Esophagus mucosa (tissue), 1 donor: ENCODE data around the gene RCAN2. TPM values are rescaled to one million over a fixed set of nuclear protein-coding genes. Genes with fewer than 3 reads are reported as not detected.
A peak's percentile ranks its signal among the peaks of the same experiment; 100 is the strongest.

Experiments used
- ATAC-seq: fragments of 200-7000 bp; cut with Tn5 transposase; one replicate; pipeline ENCODE4 v1.9.1; 2020
- total RNA-seq: library from RNA; stranded (reverse); gene quantifications from one replicate; pipeline ENCODE4 v1.2.4, GENCODE V29; 2023
- donor health status: DM: yes; HTN: yes; CAD: no.

The RCAN2 gene
- total RNA-seq, 1 donor from 2014 or later: 1.00 TPM

DNA sequence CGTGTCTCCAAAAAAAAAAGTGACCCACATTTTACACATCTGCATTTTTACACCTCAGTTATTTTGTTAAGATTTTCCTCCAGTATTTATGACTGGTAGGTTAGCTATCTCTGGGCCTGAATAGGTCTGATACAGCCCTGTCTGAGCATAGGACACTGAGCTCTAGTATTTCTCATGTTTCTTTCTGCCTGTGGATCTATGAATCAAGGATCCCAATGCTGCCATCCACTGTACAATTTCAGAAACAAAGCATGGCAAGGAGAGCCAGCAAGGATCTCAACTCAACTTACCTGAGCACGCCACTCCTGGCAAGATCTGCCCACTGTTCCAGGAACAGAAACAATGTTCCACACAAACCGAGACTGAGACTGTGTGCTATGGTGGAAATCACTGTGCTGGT is 284.1 kb downstream of the RCAN2 start:
- ATAC-seq: no peak

DNA sequence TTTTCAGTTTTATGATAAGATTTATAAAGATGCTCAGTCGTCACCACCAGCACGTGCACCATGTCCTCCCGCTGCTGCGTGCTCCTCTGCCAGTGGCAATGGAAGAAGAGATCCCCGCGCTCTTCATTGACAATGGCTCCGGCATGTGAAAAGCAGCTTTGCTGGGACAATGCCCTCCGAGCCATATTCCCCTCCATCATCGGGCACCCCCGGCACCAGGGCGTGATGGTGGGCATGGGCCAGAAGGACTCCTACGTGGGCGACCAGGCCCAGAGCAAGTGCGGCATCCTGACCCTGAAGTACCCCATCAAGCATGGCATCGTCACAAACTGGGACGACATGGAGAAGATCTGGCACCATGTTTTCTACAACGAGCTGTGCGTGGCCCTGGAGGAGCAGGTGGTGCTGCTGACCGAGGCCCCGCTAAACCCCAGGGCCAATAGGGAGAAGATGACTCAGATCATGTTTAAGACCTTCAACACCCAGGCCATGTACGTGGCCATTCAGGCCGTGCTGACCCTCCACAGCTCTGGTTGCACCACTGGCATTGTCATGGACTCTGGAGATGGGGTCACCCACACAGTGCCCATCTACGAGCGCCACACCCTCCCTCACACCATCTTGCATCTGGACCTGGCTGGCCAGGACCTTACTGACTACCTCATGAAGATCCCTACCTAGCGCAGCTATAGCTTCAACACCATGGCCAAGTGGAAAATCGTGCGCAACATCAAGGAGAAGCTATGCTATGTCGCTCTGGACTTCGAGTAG is 286.2 kb downstream of the RCAN2 start:
- ATAC-seq: no peak

DNA sequence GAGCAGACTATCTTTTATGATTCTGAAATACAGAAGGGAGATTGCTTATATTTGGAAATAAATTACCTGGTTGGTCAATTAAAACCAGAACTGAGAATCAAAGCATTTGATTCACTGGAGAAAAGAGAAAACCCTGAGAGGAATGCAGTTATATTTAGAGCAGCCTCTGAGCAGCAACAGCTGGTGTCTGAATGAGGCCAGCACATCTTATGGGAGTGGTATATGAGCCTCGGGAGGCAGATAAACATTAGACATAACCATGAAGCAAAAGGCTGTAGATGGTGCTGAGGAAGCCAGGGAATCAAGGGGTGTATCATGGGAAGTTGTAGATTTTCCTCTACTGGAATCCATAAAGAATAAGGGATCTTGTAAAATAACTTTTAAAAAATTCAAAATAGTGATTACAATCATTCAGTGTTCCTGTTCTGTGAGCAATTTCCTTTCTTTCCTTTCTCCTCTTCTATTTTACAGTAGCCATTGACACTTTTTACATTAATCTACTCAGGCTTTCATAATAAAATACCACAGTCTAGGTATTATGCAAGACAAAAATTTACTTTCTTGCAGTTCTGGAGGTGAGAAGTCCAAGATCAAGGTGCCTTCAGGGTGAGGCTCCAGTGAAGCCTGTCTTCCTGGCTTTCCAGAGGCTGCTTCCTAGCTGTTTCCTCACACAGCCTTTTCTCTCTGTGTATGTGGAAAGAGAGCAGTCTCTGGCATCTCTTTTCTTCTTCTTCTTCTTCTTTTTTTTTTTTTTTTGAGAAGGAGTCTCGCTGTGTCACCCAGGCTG is 287.7 kb downstream of the RCAN2 start:
- ATAC-seq: no peak

DNA sequence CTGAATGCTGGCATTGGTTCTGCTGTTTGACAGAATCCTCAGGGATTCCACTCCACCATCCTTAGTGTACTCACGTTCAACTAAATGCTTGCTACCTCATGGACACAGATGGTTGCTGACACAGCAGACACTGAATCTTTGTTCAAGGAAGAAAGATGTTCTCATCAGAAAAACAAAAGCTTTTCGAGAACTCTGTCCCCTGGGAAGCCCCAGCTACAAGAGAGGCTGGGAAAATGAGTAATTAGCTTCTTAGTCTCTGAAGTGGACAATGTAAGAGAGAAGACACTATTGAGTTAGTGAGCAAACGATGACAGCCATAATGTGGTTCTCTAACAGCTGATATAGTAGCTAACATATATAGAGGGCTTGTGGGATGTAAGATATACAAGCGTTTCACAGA is 289.5 kb downstream of the RCAN2 start:
- no peak for ATAC-seq

DNA sequence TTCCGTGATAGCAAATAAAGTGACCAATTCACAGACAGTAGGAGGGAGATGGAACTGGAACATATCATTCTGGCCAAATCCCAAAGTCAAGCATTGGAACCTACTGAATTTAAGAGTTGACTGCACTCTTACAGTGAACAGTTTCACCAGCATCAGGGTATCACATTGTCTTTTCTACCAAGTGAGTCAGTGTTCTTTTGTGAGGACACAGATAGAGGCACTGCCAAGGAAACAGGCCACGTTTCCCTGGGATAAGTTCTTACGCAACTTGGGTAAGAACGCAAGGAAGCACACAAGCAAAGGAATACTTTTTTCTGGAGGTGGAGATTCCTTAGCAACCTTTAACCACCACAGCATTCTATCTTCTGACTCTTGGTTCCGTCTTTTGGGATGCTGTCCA is 291.9 kb downstream of the RCAN2 start:
- ATAC-seq: no peak

DNA sequence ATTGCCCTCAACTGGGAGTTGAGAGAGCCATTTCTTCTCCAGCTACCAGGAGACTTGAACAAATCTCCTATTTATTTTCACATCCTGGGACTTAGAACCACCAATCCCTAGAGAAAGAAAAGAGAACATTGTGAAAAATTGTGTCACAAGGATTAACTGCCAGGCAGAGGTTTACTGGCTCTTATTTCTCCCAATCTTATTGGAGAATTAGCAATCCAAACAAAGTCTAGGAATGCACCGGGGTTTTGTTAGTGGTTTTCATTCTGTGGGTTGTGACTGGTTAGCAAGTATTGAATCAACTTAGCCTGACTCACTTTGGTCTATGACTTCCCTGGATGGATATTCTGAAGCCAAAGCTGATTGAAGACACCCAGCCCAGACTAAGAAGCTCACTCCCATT is 299.3 kb downstream of the RCAN2 start:
- ATAC-seq: no peak

DNA sequence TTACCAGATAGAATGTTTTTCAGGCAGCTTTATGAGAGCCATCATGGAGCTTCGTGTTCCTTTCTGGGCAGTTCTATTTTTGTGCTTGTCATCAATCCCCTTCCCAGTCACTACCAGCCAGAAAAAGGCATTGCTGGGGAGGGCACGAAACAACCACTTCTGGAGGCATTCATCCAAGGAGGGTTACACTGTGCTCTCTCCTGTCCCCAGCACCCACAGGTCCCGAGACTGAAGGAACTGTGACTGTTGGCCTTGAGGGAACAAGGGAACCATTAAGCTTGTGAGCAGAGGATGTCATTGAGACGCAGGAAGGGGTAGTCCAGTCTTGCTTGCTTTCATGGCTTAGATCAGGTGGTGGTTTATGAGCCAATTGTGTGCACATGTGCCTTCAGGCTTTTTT is 300.4 kb downstream of the RCAN2 start:
- no peak for ATAC-seq

DNA sequence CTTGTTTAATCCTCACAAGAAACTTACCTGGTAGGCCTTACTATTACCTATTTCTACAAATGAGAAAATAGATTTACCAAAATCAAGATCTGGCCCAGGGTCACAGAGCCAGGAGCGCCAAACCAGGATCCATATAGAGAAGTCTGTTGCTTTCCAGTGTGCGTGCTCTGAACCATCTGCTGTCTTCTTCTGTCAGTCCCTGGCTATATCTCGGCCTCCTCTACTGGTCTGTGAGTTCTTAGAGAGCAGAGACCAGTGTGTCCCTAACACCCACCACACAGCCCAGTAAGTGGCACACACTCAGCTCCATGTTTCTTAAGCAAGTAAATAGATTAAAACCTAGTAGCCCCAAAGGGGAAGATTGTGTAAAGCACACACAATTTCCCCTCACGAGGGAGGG is 301.5 kb downstream of the RCAN2 start:
- no peak for ATAC-seq

DNA sequence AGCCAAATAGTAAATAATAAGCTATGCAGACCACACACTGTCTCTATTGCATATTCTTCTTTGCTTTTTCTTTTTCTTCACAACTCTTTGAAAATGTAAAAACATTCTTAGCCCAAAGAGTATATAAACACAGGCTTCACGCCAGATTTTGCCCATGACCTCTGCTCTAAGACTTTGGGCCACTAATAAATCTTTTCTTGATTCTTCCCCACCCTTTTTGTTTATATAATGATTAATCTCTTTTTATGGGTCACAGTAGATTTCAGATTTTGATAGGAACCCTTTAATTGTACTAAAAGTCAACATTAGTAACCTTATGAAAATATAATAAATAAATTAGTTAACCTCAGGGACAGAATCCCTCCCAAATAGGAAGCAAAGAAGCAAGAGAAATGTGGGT is 304.7 kb downstream of the RCAN2 start:
- ATAC-seq: no peak

DNA sequence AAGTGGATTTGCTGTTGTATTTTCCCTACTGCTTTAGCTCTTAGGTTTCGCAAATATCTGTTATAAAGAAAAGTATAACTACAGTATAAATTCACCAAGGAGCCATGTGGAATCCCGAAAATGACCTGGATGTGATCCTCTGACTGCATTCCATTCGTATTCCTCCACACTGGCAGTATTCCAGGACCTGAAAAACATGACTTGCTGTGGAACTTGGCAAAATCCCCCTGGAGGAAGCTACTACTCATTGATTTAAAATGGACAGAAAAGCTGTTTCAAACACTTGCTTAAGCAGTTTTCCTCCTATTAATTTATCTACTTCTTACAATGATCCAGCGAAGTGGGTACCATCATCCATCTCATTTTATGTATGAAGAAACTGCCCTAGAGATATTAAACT is 307.1 kb downstream of the RCAN2 start:
- no peak for ATAC-seq

DNA sequence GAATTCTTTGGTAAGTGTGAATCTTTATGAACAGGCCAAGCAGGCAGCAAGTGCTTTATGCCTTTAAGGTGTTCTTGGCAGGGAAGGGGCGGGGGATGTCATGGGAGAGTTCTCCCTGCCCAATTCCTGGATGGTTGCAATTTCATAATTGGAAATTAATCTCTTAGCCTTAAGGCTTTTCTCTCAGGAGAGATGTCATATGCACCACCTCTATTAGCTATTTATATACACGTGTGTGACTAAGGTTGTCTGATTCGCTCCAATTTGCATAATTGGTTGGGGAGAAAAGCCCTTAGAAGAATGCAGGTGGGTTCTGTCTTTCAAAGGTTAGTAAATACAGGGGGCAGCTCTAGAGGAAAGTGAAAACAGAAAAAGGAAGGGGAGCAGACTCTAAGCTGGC is 315.3 kb downstream of the RCAN2 start:
- peak; percentile 45 for ATAC-seq

DNA sequence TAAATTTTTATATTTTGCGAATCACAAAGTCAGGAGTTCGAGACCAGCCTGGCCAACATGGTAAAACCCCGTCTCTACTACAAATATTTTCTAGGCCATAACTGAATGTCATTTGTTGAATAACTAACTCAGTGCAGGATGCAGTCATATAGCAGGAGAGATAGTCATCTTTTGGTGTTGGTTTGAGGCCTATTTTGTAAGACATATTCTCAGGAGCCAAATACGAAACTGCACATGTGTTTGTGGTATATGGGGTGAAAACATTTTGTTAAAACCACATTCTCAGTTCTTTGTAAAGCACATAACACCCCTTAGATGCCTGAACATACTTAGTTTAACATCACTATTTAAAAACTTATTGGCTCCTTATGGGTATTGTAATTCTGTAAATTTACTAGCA is 315.8 kb downstream of the RCAN2 start:
- no peak for ATAC-seq

DNA sequence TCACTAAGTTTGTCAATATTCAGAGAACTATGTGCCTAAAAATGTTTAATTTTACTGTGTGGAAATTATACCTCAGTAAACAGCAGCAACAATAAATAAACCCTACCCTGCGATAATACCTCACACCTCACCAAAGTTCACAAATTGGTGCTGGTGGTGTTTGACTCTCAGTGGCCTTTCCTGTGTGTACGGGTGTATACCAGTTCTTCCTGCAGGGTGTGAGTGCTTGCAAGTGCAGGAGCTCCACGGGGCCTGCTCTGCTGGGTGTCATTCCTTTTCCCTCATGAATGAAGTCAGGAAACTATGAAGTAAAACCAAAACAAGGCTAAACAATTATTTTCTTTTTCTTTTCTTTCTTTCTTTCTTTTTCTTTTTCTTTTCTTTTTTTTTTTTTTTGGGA is 316.3 kb downstream of the RCAN2 start:
- ATAC-seq: no peak

DNA sequence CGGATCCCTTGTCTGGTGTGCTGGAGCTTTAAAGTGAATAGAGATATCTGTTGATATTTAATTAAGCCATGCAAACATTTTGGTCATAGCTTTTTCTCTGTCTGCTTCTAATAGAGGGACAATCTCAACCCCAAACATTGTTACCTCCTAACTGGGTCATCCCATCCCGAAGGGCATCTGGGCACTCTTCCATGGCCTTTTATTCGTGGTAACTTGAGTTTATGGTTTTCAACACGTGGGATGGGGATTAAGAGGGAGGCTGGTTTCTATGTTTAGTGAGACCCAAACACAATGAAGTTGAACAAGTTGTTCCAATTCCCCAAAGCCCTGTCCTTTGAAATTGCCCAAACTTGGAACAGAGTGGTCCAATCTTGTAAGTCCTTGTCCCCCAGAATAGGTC is 319.1 kb downstream of the RCAN2 start:
- no peak for ATAC-seq

Other genes with a start within 250 kb of the RCAN2 start
- 3.4 TPM for gene CYP39A1, start 161.4 kb upstream of the RCAN2 start, total RNA-seq
- gene SLC25A27, start 161.5 kb upstream of the RCAN2 start, total RNA-seq: 3.4 TPM
- 0.08 TPM for gene TDRD6, start 196.4 kb upstream of the RCAN2 start, total RNA-seq
- gene PLA2G7, start 243.9 kb upstream of the RCAN2 start, total RNA-seq: 0.32 TPM